GM21390 (cell line): ENCODE results near the gene SUV39H2.
"Not testable (repeated sequence)": the region's sequence is repeated elsewhere in the genome, so short reads cannot be mapped to it uniquely, and the experiment has no call there.

Experiments used
- ATAC-seq: cut with Tn5 transposase; IDR thresholded peaks from one replicate; pipeline ENCODE4 v1.9.1; 2021; ENCODE audit not compliant: unreplicated experiment

SUV39H2 gene

GRCh38 chr10:14873090-14873760, 5.4 kb upstream of the SUV39H2 start:
- ATAC-seq: peak; percentile 53

GRCh38 chr10:14875941-14876340, 2.7 kb upstream of the SUV39H2 start:
- no peak for ATAC-seq

- no peak for ATAC-seq
Measured at GRCh38 chr10:14876764-14877163, 1.9 kb upstream of the SUV39H2 start.

GRCh38 chr10:14879124-14879927, 660 bp downstream of the SUV39H2 start:
- peak; percentile 15 for ATAC-seq

- ATAC-seq: no peak
Measured at GRCh38 chr10:14879928-14880193, 1.2 kb downstream of the SUV39H2 start.

GRCh38 chr10:14880229-14880628, 1.6 kb downstream of the SUV39H2 start:
- no peak for ATAC-seq

- no peak for ATAC-seq
Measured at GRCh38 chr10:14884082-14884481, 5.4 kb downstream of the SUV39H2 start.

GRCh38 chr10:14889318-14889717, 10.7 kb downstream of the SUV39H2 start:
- no peak for ATAC-seq

- ATAC-seq: no peak
Measured at GRCh38 chr10:14891151-14891550, 12.5 kb downstream of the SUV39H2 start.

GRCh38 chr10:14904316-14904732, 25.7 kb downstream of the SUV39H2 start:
- peak; percentile 51 for ATAC-seq

GRCh38 chr10:14904864-14905263, 26.2 kb downstream of the SUV39H2 start:
- no peak for ATAC-seq

- ATAC-seq: no peak
Measured at GRCh38 chr10:14905890-14906289, 27.2 kb downstream of the SUV39H2 start.

- ATAC-seq: no peak
Measured at GRCh38 chr10:14906765-14907164, 28.1 kb downstream of the SUV39H2 start.

GRCh38 chr10:14907591-14907990, 28.9 kb downstream of the SUV39H2 start:
- ATAC-seq: not testable (repeated sequence)

GRCh38 chr10:14909101-14909500, 30.4 kb downstream of the SUV39H2 start:
- no peak for ATAC-seq

- no peak for ATAC-seq
Measured at GRCh38 chr10:14910953-14911352, 32.3 kb downstream of the SUV39H2 start.

- ATAC-seq: no peak
Measured at GRCh38 chr10:14911801-14912200, 33.1 kb downstream of the SUV39H2 start.

- ATAC-seq: no peak
Measured at GRCh38 chr10:14916600-14916999, 37.9 kb downstream of the SUV39H2 start.

- no peak for ATAC-seq
Measured at GRCh38 chr10:14917827-14918226, 39.2 kb downstream of the SUV39H2 start.

GRCh38 chr10:14918964-14919363, 40.3 kb downstream of the SUV39H2 start:
- no peak for ATAC-seq

- no peak for ATAC-seq
Measured at GRCh38 chr10:14924013-14924412, 45.3 kb downstream of the SUV39H2 start.

- ATAC-seq: no peak
Measured at GRCh38 chr10:14925268-14925667, 46.6 kb downstream of the SUV39H2 start.

GRCh38 chr10:14926061-14926470, 47.4 kb downstream of the SUV39H2 start:
- ATAC-seq: peak; percentile 6
